Ascending aorta (tissue), 2 donors: ENCODE results near the gene ZSCAN20. TPM values are rescaled to one million over a fixed set of nuclear protein-coding genes. Genes with fewer than 3 reads are reported as not detected.

Source experiments
- DNase-seq, 2 donors: peaks; one replicate each; pipeline ENCODE4 v3.0.0-alpha.2; 2019; ENCODE audit warnings: low spot score in 2 of 2
- H3K27ac ChIP-seq, 2 donors: fragments of 200-600 bp; sonication (generic); one replicate each; pipeline ENCODE4 v1.5.1; 2016 to 2017; ENCODE audit warnings: mild to moderate bottlenecking in 1 of 2
- H3K27me3 ChIP-seq: fragments of 200-600 bp; sonication (generic); one replicate; pipeline ENCODE4 v1.5.1; 2017
- H3K36me3 ChIP-seq, 2 donors: fragments of 200-600 bp; sonication (generic); one replicate each; pipeline ENCODE4 v1.5.1; 2016
- H3K4me1 ChIP-seq, 2 donors: fragments of 200-600 bp; sonication (generic); one replicate each; pipeline ENCODE4 v1.5.1; 2016 to 2017; ENCODE audit warnings: mild to moderate bottlenecking in 1 of 2
- H3K4me3 ChIP-seq, 2 donors: fragments of 200-600 bp; sonication (generic); one replicate each; pipeline ENCODE4 v1.5.1; 2016 to 2017; ENCODE audit warnings: mild to moderate bottlenecking in 1 of 2
- H3K9me3 ChIP-seq, 2 donors: fragments of 200-600 bp; sonication (generic); one replicate each; pipeline ENCODE4 v1.5.1; 2016
- CTCF ChIP-seq, 3 experiments: fragments of 200-600 bp in 2 of 3; fragments of 450-650 bp in 1 of 3; sonication (generic) in 2 of 3; IDR thresholded peaks; one replicate each; pipeline ENCODE4 v1.5.1; 2016 to 2019; ENCODE audit warnings: antibody characterized with exemption in 3 of 3, mild to moderate bottlenecking in 1 of 3, moderate library complexity in 1 of 3
- intact Hi-C: fragments of 100-400 bp; cut with DNase I; formaldehyde crosslinking; loops from one replicate; pipeline ENCODE4 v1.15.1; 2023
- total RNA-seq: library from RNA; depleted of rRNA; stranded (reverse); fragments of >200 nt; gene quantifications from one replicate; pipeline ENCODE4 v1.1.0, GENCODE V29; 2016

ZSCAN20 gene
- total RNA-seq, 1 donor from 2014 or later = 42.6 TPM

GRCh38 chr1:33434363-33434750, 38.1 kb upstream of the ZSCAN20 start:
- no peak for TF ChIP-seq CTCF (IDR thresholded peaks at IDR 0.05)
- Histone ChIP-seq H3K4me1 (no peaks in the 10 kb centered on the region), H3K27me3 (no peaks in the 10 kb centered on the region), H3K36me3 (no peaks in the 10 kb centered on the region), H3K4me3 (no peak overlapping the region), H3K27ac (no peak overlapping the region), H3K9me3 (no peaks in the 10 kb centered on the region)
- DNase-seq = no peak
- intact Hi-C loops = loop anchor here (5.0 kb wide), 2 partner anchors 52 to 137 kb away; no protein-coding TSS in a partner anchor

- no peaks in the 10 kb centered on the region for H3K9me3 ChIP-seq
- DNase-seq = no peak
- H3K36me3 ChIP-seq = no peaks in the 10 kb centered on the region
- H3K27ac ChIP-seq = no peak overlapping the region
- intact Hi-C loops = no loop called here
- no peaks in the 10 kb centered on the region for H3K4me1 ChIP-seq
- H3K4me3 ChIP-seq = no peak overlapping the region
- TF ChIP-seq CTCF (IDR thresholded peaks at IDR 0.05) = no peak
- H3K27me3 ChIP-seq = no peaks in the 10 kb centered on the region
Measured at GRCh38 chr1:33435096-33435820, 37.2 kb upstream of the ZSCAN20 start.

DNA sequence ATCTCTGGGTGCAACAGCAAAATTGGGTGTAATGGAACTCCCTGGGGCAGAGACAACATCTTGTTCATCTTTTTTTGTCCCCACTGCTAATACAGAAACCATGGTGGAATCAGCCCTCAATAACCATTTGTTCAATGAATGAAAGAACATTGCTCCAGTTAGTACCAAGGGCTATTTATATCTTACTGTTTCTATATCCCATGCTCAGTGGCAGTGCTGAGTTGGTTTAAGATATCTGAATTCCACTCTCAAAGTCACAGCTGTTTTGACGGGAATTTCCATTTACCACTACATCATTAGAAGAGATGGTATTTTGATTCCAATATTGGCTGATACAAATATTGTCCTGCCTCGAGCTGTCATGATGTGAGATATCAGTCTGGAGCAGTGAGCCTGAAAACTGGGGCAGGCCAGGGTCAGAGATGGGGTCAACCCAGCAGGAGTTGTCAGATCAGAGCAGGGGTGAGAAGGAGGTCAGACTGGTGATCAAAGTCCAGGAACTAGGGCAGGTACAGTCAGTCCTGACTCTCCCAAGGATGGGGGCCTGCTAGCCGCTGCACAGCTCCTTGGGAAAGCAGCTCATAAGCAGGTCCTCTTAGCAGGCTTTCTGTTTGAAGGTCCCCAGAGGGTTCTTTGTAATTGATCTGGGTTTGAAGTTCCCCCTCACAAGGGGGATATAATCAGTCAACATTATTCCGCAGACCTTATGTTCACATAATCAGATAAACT, 35.7 kb upstream of the ZSCAN20 start:
- no peaks in the 10 kb centered on the region for H3K9me3 ChIP-seq
- intact Hi-C loops = no loop called here

GRCh38 chr1:33438364-33439160, 33.9 kb upstream of the ZSCAN20 start:
- TF ChIP-seq CTCF (IDR thresholded peaks at IDR 0.05) = no peak
- no peak overlapping the region for H3K27ac ChIP-seq
- H3K27me3 ChIP-seq = no peaks in the 10 kb centered on the region
- no peak for DNase-seq
- intact Hi-C loops = no loop called here
- H3K9me3 ChIP-seq = no peaks in the 10 kb centered on the region
- H3K4me1 ChIP-seq = no peaks in the 10 kb centered on the region
- no peak overlapping the region for H3K4me3 ChIP-seq
- no peaks in the 10 kb centered on the region for H3K36me3 ChIP-seq

More for the DNA sequence above, 35.7 kb upstream of the ZSCAN20 start:
- TF ChIP-seq CTCF (IDR thresholded peaks at IDR 0.05) = no peak
- H3K4me3 ChIP-seq = no peak overlapping the region
- DNase-seq = no peak
- H3K36me3 ChIP-seq = no peaks in the 10 kb centered on the region
- H3K4me1 ChIP-seq = no peaks in the 10 kb centered on the region
- no peak overlapping the region for H3K27ac ChIP-seq
- no peaks in the 10 kb centered on the region for H3K27me3 ChIP-seq

DNA sequence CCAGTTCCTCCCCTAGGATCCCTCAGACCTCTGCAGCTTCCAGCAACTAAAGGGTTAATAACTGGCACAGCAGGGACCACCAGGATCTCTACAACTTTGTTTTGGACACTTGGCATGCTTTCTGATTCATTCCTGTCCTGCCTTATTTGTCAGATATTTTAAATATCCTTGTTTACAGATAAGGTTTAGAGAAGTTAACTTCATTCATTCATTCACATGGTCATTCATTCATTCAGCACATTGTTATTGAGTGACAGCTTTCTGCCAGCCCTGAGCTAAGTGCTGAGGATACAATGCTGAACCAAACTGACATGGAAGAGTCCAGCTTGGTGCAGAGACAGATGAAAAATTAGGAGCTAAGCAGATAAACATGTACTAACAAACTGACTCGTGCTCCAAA, 32.8 kb upstream of the ZSCAN20 start:
- DNase-seq = no peak
- Histone ChIP-seq H3K27ac (no peak overlapping the region), H3K36me3 (no peaks in the 10 kb centered on the region), H3K27me3 (no peaks in the 10 kb centered on the region), H3K9me3 (no peaks in the 10 kb centered on the region), H3K4me3 (no peak overlapping the region), H3K4me1 (no peaks in the 10 kb centered on the region)
- TF ChIP-seq CTCF (IDR thresholded peaks at IDR 0.05) = no peak
- intact Hi-C loops = no loop called here
